Coronary artery (tissue), 2 donors: ENCODE data around the gene TYMP.
"Not testable (repeated sequence)": the region's sequence is repeated elsewhere in the genome, so short reads cannot be mapped to it uniquely, and the experiment has no call there.

ENCODE experiments used
- DNase-seq: peaks from one replicate; pipeline ENCODE4 v3.0.0-alpha.2; 2017; ENCODE audit warnings: low spot score
- H3K27ac ChIP-seq, 2 donors: fragments of 200-600 bp; sonication (generic); one replicate each; pipeline ENCODE4 v1.5.1; 2016 to 2019
- H3K4me3 ChIP-seq: fragments of 200-600 bp; sonication (generic); 2 replicates; pipeline ENCODE4 v1.5.1; 2016; ENCODE audit warnings: mild to moderate bottlenecking, moderate library complexity
- TF ChIP-seq, protein P1 (sequence below): fragments of 200-600 bp; sonication (generic); IDR thresholded peaks from one replicate; pipeline ENCODE4 v1.5.1; 2019; ENCODE audit warnings: antibody characterized with exemption

Gene TYMP

DNA sequence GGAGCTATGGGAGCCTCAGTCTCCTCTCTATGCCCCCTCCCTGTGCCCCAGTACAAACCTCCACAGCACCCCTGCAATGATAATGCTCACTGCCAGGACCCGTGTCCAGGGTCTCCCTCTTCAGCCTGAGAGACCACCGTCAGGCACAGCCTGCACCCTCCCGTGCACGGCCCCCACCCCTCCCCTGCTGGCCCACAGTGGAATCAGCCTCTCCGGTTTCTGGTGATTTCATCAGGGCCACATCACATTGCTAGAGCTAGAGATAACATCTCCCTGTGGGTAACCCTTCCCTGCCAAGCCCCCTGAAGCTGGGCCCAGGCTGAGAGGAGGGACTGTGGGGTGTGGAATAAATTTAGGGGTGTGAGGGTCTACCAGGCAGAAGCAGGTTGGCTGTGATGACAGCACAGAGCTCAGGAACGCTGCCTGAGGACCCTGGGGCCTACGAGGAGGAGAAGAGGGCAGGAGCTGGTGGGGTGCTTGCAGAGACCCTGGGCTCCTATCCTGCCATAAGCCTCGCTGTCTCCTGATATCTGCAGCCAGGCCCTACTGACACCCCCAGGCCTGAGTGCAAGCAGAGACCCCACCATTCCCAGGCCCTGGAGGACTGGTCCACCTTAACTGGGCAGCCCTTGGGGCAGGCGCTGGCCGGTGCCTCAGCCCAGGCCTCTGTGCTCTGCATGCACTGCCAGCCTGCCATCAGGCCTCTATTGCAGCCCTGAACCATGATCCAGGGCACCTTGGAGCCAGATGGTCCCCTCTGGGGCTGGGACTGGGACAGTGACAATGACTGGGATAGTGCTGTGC is 15.9 kb upstream of the TYMP start, which contains the start of gene KLHDC7B:
TSS of gene KLHDC7B (plus strand) at position 378 of the 804 bp plus-strand sequence. CDS start at position 723, 345 bp downstream.
- Histone ChIP-seq H3K4me3 (no peak within 1 kb of the TSS), H3K27ac (no peak within 1 kb of the TSS)
- TF ChIP-seq, protein P1, sequence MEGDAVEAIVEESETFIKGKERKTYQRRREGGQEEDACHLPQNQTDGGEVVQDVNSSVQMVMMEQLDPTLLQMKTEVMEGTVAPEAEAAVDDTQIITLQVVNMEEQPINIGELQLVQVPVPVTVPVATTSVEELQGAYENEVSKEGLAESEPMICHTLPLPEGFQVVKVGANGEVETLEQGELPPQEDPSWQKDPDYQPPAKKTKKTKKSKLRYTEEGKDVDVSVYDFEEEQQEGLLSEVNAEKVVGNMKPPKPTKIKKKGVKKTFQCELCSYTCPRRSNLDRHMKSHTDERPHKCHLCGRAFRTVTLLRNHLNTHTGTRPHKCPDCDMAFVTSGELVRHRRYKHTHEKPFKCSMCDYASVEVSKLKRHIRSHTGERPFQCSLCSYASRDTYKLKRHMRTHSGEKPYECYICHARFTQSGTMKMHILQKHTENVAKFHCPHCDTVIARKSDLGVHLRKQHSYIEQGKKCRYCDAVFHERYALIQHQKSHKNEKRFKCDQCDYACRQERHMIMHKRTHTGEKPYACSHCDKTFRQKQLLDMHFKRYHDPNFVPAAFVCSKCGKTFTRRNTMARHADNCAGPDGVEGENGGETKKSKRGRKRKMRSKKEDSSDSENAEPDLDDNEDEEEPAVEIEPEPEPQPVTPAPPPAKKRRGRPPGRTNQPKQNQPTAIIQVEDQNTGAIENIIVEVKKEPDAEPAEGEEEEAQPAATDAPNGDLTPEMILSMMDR, result no peak
- no peak for DNase-seq

DNA sequence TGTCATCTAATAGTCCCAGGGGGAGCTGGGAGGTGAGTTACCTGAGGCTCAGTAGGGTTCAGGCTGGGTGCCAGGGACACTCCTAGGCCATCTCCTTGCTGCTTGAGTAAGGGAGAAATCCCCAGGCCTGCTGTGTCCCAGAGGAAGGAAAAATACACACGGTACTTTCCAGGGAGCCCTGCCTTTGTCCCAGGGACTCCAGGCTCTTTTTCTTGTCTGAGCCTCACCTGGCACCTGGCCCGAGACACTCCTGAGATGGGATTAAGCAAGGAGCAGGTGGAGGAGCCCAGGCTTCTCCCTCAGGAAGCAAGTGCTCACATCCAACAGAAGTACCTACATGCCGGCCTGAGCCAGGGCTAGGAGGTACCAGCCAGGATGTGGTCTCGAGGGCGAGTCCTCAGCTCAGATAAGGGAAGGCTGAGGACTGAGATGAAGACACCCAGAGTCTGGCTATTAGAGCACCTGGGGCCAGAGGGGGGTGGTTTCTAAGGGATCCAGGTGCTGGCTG is 15.0 kb upstream of the TYMP start:
- no peak for DNase-seq

DNA sequence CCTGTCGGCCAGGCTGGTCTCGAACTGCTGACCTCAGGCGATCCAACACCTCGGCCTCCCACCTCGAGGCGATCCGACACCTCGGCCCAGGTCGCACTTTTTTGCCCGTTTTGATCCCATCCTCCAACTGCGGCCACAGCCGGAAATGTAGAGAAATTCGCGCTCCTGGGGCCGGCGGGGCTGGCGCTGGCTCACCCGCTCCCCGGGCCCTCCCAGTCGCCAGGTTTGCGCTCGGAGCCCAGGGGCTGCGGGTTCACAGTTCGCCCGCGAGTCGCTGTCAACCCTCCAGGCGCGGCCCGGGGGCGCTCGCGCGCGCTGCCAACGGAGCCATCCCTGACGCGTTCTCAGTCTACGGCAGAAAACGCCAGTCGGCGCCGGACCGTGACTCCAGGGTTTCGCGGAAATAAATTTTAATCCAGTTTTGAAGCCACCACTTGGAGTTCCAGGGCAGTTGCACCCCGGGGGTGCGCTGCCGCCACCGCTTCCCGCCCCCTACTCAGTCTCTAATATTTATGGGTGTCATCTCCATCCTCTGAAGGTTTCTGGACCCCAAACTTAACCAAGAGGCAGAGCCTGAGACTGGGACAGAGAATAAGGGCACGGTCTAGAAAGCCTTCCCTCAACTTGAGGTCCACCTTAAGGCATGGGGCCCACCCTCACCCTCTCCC is 14.4 kb upstream of the TYMP start:
- TF ChIP-seq, protein P1, result no peak
- H3K27ac ChIP-seq, result no peak overlapping the region
- peak overlapping the region; percentile 69 for H3K4me3 ChIP-seq
- no peak for DNase-seq

More for the DNA sequence above, 15.0 kb upstream of the TYMP start:
- H3K4me3 ChIP-seq, result no peak overlapping the region
- H3K27ac ChIP-seq, result no peak overlapping the region
- TF ChIP-seq, protein P1, result no peak

DNA sequence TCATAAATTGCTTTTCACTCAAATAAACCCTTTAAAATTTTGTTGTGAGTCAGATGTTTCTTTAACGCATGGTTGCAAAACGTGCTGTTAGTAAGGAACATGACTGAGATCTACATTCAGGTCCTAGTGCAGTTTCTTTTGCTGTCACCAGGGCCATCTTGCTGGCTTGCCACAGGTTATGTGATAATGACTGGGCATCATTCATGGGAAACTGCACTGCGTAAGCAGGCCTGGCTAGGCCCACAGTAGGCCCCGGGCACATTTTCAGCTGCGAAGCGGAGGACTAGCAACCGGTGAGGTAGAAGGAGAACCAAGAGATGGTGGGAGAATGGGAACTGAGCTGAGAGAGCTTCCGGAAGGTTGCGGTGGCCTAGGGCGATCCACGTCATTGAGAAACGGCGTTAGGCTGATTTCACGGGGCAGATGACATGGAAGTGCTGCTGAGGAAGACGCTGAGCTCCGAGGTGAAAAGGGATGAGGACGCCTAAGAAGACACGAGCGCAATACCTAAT is 12.7 kb upstream of the TYMP start:
- Histone ChIP-seq H3K27ac (peak overlapping the region in 1 of 2 donors; percentile 59), H3K4me3 (no peak overlapping the region)
- TF ChIP-seq, protein P1, result no peak
- no peak for DNase-seq

DNA sequence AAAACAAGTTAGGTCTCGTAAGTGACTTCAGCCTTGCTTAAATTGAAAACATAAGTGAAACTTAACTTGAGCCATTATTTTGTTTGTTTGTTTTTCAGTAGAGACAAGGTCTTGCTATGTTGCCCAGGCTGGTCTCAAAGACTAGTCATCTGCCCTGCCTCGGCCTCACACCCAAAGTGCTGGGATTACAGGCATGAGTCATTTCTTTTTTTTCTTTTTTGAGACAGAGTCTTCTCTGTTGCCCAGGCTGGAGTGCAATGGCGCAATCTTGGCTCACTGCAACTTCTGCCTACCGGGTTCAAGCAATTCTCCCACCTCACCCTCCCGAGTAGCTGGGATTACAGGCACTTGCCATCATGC is 11.8 kb upstream of the TYMP start:
- H3K27ac ChIP-seq, result peak overlapping the region in 1 of 2 donors; percentile 75
- peak; percentile 76 for DNase-seq
- H3K4me3 ChIP-seq, result not testable (repeated sequence)

DNA sequence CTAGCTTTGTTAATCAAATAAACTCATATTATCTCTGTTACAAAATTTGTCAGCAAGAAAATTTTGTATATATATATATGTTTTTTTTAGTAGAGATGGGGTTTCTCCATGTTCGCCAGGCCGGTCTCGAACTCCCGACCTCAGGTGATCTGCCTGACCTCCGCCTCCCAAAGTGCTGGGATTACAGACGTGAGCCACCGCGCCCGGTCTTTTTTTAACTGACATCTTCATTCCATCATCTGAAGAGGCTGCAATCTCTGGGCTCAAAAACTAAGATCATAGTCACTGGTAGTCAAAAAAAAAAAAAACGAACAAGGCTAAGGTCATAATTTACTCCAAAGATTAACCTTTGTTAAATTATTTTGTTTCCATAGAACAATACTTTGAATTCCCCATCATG is 10.6 kb upstream of the TYMP start:
- Histone ChIP-seq H3K4me3 (no peak overlapping the region), H3K27ac (peak overlapping the region in 1 of 2 donors; percentile 67)
- DNase-seq, result no peak
- TF ChIP-seq, protein P1, result no peak

DNA sequence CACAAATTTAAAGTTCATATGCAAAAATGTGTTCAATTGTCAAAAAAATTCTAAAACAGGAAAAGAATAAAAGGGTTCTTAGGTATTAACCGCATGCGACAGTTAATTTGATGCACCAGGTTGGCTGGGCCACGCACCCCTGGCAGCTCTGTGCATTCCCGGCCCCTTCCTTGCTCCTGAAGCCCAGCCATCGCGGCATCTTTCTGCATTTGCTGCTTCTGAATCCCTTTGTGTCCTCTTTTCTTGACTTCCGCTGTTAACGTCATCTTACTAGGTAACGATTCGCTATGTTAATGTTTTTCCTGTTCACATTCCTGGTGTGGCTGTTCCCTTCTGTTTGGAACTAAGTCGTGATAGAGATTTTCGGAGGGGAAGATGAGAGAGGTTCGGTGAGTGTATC is 8.0 kb upstream of the TYMP start:
- TF ChIP-seq, protein P1, result no peak
- no peak for DNase-seq
- no peak overlapping the region for H3K4me3 ChIP-seq
- H3K27ac ChIP-seq, result peak overlapping the region in 1 of 2 donors; percentile 79
